SJCRH30 (cell line): ENCODE results near the gene PTPRCAP. TPM values are rescaled to one million over a fixed set of nuclear protein-coding genes. Genes with fewer than 3 reads are reported as not detected.

Experiments
- total RNA-seq: library from RNA; depleted of rRNA; stranded (reverse); fragments of >200 nt; shearing (Covaris generic); gene quantifications from 2 replicates; pipeline ENCODE4 v1.2.3, GENCODE V29; 2014; rRNA removed

The PTPRCAP gene
- total RNA-seq, 1 experiment from 2014 or later: 1.1 TPM

Other genes with a start within 250 kb of the PTPRCAP start
- 45.2 and 49.7 TPM in 2 replicates for gene GRK2, start 171.2 kb downstream of the PTPRCAP start, total RNA-seq
- gene ANKRD13D, start 148.4 kb downstream of the PTPRCAP start, total RNA-seq: 15.3 and 19.9 TPM in 2 replicates
- 2.5 TPM in 2 replicates for gene SSH3, start 134.2 kb downstream of the PTPRCAP start, total RNA-seq
- 35.4 and 37.5 TPM in 2 replicates for gene POLD4, start 84.1 kb downstream of the PTPRCAP start, total RNA-seq
- 5.2 and 6.1 TPM in 2 replicates for gene CLCF1, start 64.1 kb downstream of the PTPRCAP start, total RNA-seq
- gene RAD9A, start 45.7 kb downstream of the PTPRCAP start, total RNA-seq: 9.4 and 11.7 TPM in 2 replicates
- gene PPP1CA, start 35.8 kb downstream of the PTPRCAP start, total RNA-seq: 169 and 197 TPM in 2 replicates
- not detected in 2 replicates for gene TBC1D10C, start 33.6 kb downstream of the PTPRCAP start, total RNA-seq
- 0.05 and 0.08 TPM in 2 replicates for gene CARNS1, start 22.0 kb downstream of the PTPRCAP start, total RNA-seq
- 25.9 and 33.5 TPM in 2 replicates for gene RPS6KB2, start 9.2 kb downstream of the PTPRCAP start, total RNA-seq
- gene CORO1B, start 5.8 kb upstream of the PTPRCAP start, total RNA-seq: 25.5 and 30.1 TPM in 2 replicates
- not detected in 2 replicates for gene GPR152, start 15.0 kb upstream of the PTPRCAP start, total RNA-seq
- gene CABP4, start 17.7 kb upstream of the PTPRCAP start, total RNA-seq: 1.2 and 2.6 TPM in 2 replicates
- gene TMEM134, start 31.6 kb upstream of the PTPRCAP start, total RNA-seq: 7.6 TPM in 2 replicates
- 39.8 and 45.4 TPM in 2 replicates for gene AIP, start 45.3 kb upstream of the PTPRCAP start, total RNA-seq
- gene PITPNM1, start 67.7 kb upstream of the PTPRCAP start, total RNA-seq: 7.9 and 9.7 TPM in 2 replicates
- 15.8 and 15.9 TPM in 2 replicates for gene CDK2AP2, start 70.5 kb upstream of the PTPRCAP start, total RNA-seq
- not detected in 2 replicates for gene CABP2, start 85.8 kb upstream of the PTPRCAP start, total RNA-seq
- 192 and 275 TPM in 2 replicates for gene GSTP1, start 146.1 kb upstream of the PTPRCAP start, total RNA-seq
- 116 and 137 TPM in 2 replicates for gene NDUFV1, start 169.3 kb upstream of the PTPRCAP start, total RNA-seq
- gene NUDT8, start 192.3 kb upstream of the PTPRCAP start, total RNA-seq: 0.76 and 2.4 TPM in 2 replicates
- not detected in 2 replicates for gene TBX10, start 202.1 kb upstream of the PTPRCAP start, total RNA-seq
- gene ACY3, start 213.0 kb upstream of the PTPRCAP start, total RNA-seq: 0.18 TPM in 1 of 2 replicates, not detected in the other
- gene ALDH3B2, start 236.9 kb upstream of the PTPRCAP start, total RNA-seq: not detected in 2 replicates